ENCODE results near the gene KLF15. TPM values are rescaled to one million over a fixed set of nuclear protein-coding genes. Genes with fewer than 3 reads are reported as not detected.

KLF15 gene
- total RNA-seq, 1 donor from 2014 or later = 44.6 TPM

Other genes with a start within 250 kb of the KLF15 start
- gene ALDH1L1, start 176.8 kb downstream of the KLF15 start, total RNA-seq = 3.3 TPM
- gene CFAP100, start 37.5 kb upstream of the KLF15 start, total RNA-seq = not detected
- gene ZXDC, start 118.5 kb upstream of the KLF15 start, total RNA-seq = 40.3 TPM
- gene UROC1, start 160.4 kb upstream of the KLF15 start, total RNA-seq = not detected
- gene CHST13, start 166.7 kb upstream of the KLF15 start, total RNA-seq = 0.64 TPM
- gene C3orf22, start 201.5 kb upstream of the KLF15 start, total RNA-seq = not detected